AG08396 (cell line): Measurements from ENCODE around the gene FEM1A.
"Not testable (repeated sequence)": the region's sequence is repeated elsewhere in the genome, so short reads cannot be mapped to it uniquely, and the experiment has no call there.

ENCODE experiments used
- DNase-seq: peaks from one replicate; pipeline ENCODE4 v3.0.0; 2012; ENCODE audit warnings: low spot score, mixed read lengths

FEM1A gene

DNA sequence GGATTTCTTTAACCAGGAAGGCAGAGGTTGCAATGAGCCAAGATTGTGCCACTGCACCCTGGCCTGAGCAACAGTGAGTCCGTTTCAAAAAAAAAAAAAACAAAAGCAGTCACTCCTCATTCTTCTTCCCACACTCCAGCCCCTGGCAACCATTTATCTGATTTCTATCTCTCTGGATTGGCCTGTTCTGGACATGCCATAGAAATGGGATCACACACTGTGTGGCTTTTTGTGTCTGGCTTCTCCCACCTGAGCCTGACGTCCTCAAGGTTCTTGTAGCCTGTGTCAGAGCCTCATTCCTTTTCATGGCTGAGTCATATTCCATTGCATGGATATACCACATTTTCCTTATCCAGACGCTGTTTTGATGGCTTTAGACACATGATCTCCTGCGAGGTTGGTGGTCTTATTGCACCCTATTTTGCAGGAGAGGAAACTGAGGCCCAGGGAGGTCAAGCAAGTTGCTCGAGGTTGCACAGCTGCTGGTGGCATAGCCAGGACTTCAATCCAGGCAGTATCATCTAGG lies 15.8 kb upstream of the FEM1A start:
- DNase-seq, result no peak

DNA sequence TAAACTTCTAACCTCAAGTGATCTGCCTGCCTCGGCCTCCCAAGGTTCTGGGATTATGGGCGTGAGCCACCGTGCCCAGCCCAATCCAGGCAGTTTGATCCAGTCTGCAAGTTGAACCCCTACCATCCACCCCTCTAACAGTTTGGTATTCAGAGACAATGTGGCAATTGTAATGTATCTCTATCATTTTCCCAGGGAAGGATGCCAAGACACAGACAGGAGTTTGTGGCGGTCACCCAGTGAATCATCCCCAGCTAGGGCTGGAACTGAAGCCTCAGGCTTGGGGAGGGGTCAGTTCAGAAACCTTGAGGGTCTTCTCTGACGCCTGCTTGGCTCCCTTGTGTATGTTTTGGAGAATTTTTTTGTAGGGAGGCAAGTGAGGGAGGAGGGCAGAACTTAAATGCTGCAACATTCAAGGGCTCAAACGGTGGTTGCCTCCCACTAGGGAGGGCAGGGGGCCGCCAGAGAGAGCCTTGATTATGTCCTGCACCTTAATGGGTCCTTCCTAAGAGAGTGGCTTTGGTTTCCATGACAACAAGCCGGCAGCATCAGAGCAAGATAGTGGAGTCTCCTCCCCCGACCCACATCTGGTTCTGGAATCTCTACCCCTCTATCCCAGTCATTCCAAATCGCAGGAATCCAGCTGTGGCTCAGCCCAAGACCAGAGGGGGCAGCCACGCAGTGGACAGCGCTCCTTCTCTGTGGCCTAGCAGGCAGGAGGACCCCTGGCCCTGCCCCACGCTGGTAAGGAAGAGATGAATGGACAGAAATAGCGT lies 14.9 kb upstream of the FEM1A start:
- no peak for DNase-seq

DNA sequence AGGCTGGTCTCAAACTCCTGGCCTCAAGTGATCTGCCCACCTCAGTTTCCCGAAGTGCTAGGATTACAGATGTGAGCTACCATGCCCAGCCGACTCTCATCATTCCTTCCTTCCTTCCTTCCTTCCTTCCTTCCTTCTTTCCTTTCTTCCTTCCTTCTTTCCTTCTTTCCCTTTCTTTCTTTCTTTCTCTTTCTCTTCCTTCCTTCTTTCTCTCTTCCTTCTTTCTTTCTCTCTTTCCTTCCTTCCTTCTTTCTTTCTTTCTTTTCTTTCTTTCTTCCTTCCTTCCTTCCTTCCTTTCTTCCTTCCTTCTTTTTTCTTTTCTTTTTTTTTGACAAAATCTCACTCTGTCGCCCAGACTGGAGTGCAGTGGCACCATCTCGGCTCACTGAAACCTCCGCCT lies 13.4 kb upstream of the FEM1A start:
- not testable (repeated sequence) for DNase-seq

DNA sequence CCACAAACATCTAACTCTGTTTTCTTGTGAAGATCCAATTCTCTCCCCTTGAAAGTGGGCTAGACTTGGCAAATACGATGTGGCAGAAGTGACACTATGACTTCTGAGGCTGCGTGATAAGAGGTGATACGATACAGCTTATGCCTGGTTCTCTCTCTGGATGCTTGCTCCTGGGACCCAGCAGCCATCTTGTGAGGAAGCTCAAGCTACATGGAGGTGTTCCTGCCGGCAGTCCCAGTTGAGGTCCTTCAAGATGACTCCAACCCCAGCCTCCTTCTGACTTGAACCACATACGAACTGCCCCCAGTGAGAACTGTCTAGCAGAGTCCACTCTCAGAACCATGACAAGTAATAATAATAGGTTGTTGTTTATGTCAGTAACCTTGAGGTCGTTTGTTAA lies 10.7 kb upstream of the FEM1A start:
- DNase-seq, result no peak

GRCh38 chr19:4781801-4782200 lies 9.7 kb upstream of the FEM1A start:
- no peak for DNase-seq

DNA sequence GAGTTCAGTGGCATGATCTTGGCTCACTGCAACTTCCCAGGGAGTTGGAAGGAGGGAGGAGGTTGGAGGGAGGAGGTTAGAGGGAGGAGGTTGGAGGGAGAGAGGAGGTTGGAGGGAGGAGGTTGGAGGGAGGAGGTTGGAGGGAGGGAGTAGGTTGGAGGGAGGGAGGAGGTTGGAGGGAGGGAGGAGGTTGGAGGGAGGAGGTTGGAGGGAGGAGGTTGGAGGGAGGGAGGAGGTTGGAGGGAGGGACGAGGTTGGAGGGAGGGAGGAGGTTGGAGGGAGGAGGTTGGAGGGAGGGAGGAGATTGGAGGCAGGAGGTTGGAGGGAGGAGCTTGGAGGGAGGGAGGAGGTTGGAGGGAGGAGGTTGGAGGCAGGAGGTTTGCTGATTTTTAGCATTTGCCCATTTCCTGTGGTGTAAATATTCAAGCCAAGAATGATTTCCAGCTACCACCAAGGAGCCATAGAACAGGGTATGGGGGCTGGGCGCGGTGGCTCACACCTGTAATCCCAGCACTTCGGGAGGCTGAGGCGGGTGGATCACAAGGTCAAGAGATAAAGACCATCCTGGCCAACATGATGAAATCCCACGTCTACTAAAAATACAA lies 5.0 kb upstream of the FEM1A start:
- DNase-seq, result not testable (repeated sequence)

- DNase-seq, result peak; percentile 6
Observed at GRCh38 chr19:4792019-4792865, 708 bp downstream of the FEM1A start.

- not testable (repeated sequence) for DNase-seq
Observed at GRCh38 chr19:4792866-4793195, 1.3 kb downstream of the FEM1A start.

GRCh38 chr19:4793278-4793677 lies 1.7 kb downstream of the FEM1A start:
- not testable (repeated sequence) for DNase-seq

- no peak for DNase-seq
Observed at GRCh38 chr19:4794971-4795370, 3.4 kb downstream of the FEM1A start.

DNA sequence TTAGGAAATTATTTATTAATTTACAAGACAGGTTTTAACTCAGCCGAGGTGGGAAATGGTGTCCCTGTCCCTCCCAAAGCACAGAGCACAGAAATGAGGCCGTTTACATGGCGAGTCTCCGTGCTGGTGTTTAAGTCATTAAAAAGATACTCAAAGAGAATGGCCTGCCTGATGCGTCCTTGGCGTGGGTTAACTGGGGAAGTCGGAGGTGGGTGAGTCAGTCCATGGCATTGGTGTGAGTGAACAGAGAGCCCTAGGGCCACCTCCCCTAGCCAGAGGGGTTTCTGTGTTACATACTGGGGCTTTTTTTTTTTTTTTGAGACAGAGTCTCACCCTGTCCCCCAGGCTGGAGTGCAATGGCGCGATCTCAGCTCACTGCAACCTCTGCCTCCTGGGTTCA lies 3.9 kb downstream of the FEM1A start:
- peak; percentile 4 for DNase-seq

- peak; percentile 2 for DNase-seq
Observed at GRCh38 chr19:4800591-4801081, 9.1 kb downstream of the FEM1A start.

GRCh38 chr19:4801085-4801619 lies 9.6 kb downstream of the FEM1A start:
- DNase-seq, result no peak

DNA sequence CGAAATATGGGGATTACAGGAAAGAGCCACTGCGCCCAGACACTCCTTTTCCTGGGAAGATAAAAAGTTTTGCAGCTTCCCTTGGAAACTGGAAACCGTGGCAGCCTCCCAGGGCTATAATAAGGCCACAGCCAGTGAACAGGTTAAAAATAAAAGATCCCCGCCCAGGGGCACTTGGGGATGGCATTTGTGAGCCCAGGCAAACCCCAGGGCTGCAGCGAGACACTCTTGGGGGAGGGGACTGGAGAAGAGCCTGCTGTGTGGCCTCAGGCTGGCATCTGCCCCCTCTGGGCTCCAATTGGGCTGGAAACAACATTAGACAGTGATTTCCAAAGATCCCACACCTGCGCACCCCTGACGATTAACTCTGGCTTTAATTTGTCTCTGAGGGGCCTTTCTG lies 11.2 kb downstream of the FEM1A start:
- DNase-seq, result no peak

DNA sequence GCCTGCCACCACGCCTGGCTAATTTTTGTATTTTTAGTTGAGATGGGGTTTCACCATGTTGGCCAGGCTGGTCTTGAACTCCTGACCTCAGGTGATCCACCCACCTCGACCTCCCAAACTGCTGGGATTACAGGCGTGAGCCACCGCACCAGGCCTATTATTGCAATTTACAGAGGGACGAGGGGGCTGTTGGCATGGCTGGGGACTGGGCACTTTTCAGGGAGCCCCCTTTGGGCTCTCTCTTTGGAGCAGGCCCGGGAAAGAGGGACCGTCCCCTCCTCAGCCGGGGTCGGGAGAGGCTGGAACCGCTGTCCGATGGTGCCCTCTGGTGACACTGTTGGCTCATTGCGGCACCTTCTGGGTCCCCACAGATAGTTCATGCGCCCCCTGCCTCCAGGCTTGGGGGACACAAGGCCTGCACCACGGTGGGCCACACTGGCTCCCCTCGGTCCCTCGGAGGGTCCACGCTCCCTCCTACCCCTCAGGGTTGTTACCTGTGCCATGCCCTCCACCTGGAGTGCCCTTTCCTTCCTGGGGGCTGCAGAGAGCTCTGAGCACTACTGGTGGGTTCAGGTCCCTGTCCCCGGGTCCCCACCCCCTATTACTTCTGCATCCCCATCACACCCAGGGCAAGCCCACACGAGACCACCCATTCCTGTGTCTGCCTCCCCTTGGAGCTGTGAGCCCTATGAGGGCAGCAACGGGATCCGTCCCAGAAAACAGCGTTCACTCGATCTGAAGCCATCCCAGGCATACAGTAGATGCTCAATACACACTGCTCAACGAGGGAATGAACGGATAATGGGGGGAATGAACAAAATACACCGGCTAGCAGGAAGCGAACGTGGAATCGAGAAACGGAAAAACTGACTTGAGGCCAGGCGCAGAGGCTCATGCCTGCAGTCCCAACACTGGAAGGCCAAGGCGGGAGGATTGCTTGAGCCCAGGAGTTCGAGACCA lies 12.5 kb downstream of the FEM1A start:
- peak; percentile 54 for DNase-seq

GRCh38 chr19:4805140-4805539 lies 13.6 kb downstream of the FEM1A start:
- DNase-seq, result not testable (repeated sequence)

- DNase-seq, result no peak
Observed at GRCh38 chr19:4806384-4806783, 14.8 kb downstream of the FEM1A start.

DNA sequence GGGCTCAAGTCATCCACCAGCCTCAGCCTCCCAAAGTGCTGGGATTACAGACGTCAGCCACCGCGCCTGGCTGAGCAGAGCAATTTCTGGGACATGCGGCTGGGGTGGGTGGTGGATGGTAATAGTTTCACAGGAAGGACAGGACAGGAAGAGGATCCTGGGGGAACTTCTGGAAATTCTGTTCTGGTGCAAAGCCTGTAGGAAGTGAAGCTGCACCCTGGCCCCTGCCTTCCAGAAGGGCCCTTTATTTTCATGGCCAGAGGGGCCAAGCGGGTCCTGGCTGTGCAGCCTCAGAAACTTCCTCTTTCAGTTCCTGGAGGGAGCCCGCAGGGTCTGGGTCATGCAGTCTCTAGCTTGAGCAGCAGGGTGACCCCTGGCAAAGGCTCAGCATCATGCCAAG lies 15.7 kb downstream of the FEM1A start:
- no peak for DNase-seq

GRCh38 chr19:4811328-4812131 lies 20.0 kb downstream of the FEM1A start:
- peak; percentile 72 for DNase-seq
